Measurements from ENCODE around the gene SIX6. TPM values are rescaled to one million over a fixed set of nuclear protein-coding genes. Genes with fewer than 3 reads are reported as not detected.

The SIX6 gene
- total RNA-seq, 4 donors from 2014 or later = not detected

DNA sequence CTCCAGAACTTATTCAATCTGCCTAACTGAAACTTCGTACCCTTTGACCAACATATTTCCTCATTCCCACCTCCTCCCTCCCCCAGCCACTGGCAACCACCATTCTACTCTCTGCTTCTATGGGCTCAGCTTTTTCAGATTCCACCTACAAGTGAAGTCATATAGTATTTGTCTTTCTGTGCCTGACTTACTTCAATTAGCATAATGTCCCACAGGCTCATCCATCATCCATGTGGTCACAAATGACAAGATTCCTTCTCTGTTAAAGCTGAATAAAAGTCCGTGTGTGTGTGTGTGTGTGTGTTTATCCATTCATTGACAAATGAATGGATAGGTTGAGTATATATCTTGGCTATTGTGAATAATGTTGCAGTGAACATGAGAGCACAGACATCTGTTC lies 21.7 kb upstream of the SIX6 start:
- no peak for DNase-seq (ENCODE audit: low spot score in 2 of 2)

GRCh38 chr14:60488175-60488574 lies 20.8 kb upstream of the SIX6 start:
- Histone ChIP-seq H3K4me1 (peaks cover 7% of the 10 kb centered on the region), H3K36me3 (no peaks in the 10 kb centered on the region), H3K4me3 (no peak overlapping the region), H3K27me3 (peaks cover 56% of the 10 kb centered on the region), H3K9me3 (no peaks in the 10 kb centered on the region), H3K27ac (no peak overlapping the region)
- no peak for DNase-seq (ENCODE audit: low spot score in 2 of 2)
- TF ChIP-seq POLR2A (IDR thresholded peaks at IDR 0.05) = no peak
- no peak for TF ChIP-seq EP300 (IDR thresholded peaks at IDR 0.05)
- TF ChIP-seq, protein P1, sequence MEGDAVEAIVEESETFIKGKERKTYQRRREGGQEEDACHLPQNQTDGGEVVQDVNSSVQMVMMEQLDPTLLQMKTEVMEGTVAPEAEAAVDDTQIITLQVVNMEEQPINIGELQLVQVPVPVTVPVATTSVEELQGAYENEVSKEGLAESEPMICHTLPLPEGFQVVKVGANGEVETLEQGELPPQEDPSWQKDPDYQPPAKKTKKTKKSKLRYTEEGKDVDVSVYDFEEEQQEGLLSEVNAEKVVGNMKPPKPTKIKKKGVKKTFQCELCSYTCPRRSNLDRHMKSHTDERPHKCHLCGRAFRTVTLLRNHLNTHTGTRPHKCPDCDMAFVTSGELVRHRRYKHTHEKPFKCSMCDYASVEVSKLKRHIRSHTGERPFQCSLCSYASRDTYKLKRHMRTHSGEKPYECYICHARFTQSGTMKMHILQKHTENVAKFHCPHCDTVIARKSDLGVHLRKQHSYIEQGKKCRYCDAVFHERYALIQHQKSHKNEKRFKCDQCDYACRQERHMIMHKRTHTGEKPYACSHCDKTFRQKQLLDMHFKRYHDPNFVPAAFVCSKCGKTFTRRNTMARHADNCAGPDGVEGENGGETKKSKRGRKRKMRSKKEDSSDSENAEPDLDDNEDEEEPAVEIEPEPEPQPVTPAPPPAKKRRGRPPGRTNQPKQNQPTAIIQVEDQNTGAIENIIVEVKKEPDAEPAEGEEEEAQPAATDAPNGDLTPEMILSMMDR (IDR thresholded peaks at IDR 0.05) = no peak
- no peak for TF ChIP-seq POLR2AphosphoS5 (IDR thresholded peaks at IDR 0.05)

More for the DNA sequence above, 21.7 kb upstream of the SIX6 start:
- Histone ChIP-seq H3K4me3 (no peak overlapping the region), H3K9me3 (no peaks in the 10 kb centered on the region), H3K27me3 (peaks cover 55% of the 10 kb centered on the region), H3K36me3 (no peaks in the 10 kb centered on the region), H3K27ac (no peak overlapping the region), H3K4me1 (peaks cover 7% of the 10 kb centered on the region)
- WGBS = 38% methylated on average over 2 of the region's 2 CpGs
- TF ChIP-seq POLR2AphosphoS5 (IDR thresholded peaks at IDR 0.05) (no peak), POLR2A (IDR thresholded peaks at IDR 0.05) (no peak), EP300 (IDR thresholded peaks at IDR 0.05) (no peak)
- TF ChIP-seq, protein P1 (IDR thresholded peaks at IDR 0.05) = no peak

- H3K27me3 ChIP-seq = peaks cover 54% of the 10 kb centered on the region
- H3K9me3 ChIP-seq = no peaks in the 10 kb centered on the region
- peaks cover 7% of the 10 kb centered on the region for H3K4me1 ChIP-seq
- no peaks in the 10 kb centered on the region for H3K36me3 ChIP-seq
- WGBS = 90% methylated on average over 3 of the region's 3 CpGs
- H3K27ac ChIP-seq = no peak overlapping the region
- H3K4me3 ChIP-seq = no peak overlapping the region
- TF ChIP-seq EP300 (IDR thresholded peaks at IDR 0.05) (no peak), POLR2A (IDR thresholded peaks at IDR 0.05) (no peak)
- TF ChIP-seq, protein P1 (IDR thresholded peaks at IDR 0.05) = no peak
- no peak for DNase-seq (ENCODE audit: low spot score in 2 of 2)
Observed at GRCh38 chr14:60490270-60490669, 18.7 kb upstream of the SIX6 start.

- Histone ChIP-seq H3K36me3 (no peaks in the 10 kb centered on the region), H3K4me3 (no peak overlapping the region), H3K4me1 (no peaks in the 10 kb centered on the region), H3K27me3 (peaks cover 46% of the 10 kb centered on the region), H3K9me3 (no peaks in the 10 kb centered on the region), H3K27ac (no peak overlapping the region)
- no peak for DNase-seq (ENCODE audit: low spot score in 2 of 2)
- WGBS = 50% methylated on average over 1 of the region's 1 CpG
- TF ChIP-seq, protein P1 (IDR thresholded peaks at IDR 0.05) = no peak
- TF ChIP-seq EP300 (IDR thresholded peaks at IDR 0.05) (no peak), POLR2A (IDR thresholded peaks at IDR 0.05) (no peak), POLR2AphosphoS5 (IDR thresholded peaks at IDR 0.05) (no peak)
Observed at GRCh38 chr14:60495946-60496345, 13.0 kb upstream of the SIX6 start.

DNA sequence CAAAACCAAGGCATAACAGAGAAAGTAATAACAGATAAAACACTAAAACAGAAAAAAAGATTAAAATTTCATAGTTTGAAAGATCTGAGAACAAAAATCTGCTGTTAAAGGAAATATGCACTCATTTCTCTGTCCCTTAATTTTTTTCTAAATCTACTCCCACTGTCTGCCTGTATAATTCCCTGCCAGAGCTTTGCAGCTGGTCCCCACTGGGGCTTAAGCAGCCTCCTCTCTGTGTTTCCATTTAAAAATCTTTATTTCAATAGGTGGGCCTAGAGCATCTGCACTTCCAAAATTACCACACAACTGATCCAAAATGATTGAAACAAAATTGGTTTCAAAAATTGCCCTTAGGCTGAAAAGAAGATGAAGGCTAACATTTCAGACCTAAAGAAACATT lies 6.4 kb upstream of the SIX6 start:
- Histone ChIP-seq H3K27me3 (peaks cover 85% of the 10 kb centered on the region), H3K36me3 (no peaks in the 10 kb centered on the region), H3K27ac (no peak overlapping the region), H3K4me3 (no peak overlapping the region), H3K9me3 (no peaks in the 10 kb centered on the region), H3K4me1 (peaks cover 5% of the 10 kb centered on the region)
- TF ChIP-seq EP300 (IDR thresholded peaks at IDR 0.05) = no peak
- TF ChIP-seq POLR2A (IDR thresholded peaks at IDR 0.05) = no peak
- TF ChIP-seq, protein P1 (IDR thresholded peaks at IDR 0.05) = no peak
- TF ChIP-seq POLR2AphosphoS5 (IDR thresholded peaks at IDR 0.05) = no peak
- no peak for DNase-seq (ENCODE audit: low spot score in 2 of 2)
